Hypothalamus (tissue), 51 donors: ENCODE data around the gene P2RY12.

Experiments used
- DNase-seq, 51 donors: peaks; one replicate each; lab custom pipeline; 2025; lab: John Stamatoyannopoulos, UW

Gene P2RY12

GRCh38 chr3:151350656-151351055 is 33.9 kb downstream of the P2RY12 start:
- no peak for DNase-seq

DNA sequence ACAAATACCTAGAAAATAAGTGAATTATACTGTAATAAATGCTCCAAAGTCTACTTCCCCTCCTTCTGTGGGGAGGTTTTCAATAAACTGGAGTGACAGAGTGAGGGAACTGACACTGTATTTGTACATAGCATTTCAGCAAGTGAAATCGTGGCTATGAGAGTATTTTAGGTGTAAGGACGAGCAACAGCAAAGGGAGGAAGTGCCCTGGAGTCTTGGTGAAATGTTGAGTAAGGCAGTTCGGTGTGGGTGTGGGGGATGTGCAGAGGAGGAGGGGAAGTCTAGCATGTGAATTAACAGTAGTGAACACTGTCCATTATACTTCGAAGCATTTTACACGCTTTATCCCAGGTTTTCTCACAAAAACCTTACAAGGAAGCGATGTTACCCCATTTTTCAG is 37.1 kb downstream of the P2RY12 start:
- DNase-seq: peak in 15 of 51 donors; percentile 4 to 26 (median 12)

DNA sequence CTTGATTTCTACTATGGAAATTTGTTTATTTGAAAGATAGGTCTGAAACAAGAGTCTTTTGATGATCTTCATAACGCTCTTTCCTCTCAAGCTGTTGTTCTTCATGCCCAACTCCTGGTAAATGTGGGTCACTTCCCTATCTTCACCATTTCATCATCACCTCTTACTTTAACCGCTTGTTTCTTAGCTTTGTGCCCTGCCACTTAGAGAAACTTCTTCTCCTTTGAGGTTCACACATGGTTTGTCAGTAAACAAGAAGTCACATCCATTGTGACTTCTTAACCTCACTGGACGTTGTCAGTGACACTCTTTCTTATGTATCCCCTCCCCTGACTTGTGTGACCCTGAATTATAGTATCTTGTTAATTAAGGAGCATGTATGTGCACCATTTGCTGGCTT is 38.3 kb downstream of the P2RY12 start:
- DNase-seq: no peak

DNA sequence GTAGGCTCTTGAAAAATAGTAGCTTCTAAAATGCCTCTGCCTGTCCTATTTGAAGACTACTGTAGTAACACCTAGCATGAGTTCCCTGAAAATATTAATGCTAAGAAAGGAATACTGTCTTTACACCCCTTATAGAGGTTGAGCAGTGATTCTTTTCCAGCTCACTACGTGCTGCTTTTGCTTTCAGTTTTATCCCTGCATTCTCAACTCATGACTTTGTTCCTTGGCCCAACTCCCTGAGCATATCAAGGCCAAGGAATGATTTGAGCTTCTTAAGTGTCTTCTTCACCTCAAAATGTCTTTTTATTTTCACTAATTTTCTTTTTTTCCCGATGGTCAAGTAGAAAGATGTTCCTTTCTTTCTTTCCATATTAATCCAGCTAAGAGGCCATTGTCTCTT is 38.7 kb downstream of the P2RY12 start:
- DNase-seq: no peak

- DNase-seq: no peak
Observed at GRCh38 chr3:151331696-151332095, 52.9 kb downstream of the P2RY12 start.

DNA sequence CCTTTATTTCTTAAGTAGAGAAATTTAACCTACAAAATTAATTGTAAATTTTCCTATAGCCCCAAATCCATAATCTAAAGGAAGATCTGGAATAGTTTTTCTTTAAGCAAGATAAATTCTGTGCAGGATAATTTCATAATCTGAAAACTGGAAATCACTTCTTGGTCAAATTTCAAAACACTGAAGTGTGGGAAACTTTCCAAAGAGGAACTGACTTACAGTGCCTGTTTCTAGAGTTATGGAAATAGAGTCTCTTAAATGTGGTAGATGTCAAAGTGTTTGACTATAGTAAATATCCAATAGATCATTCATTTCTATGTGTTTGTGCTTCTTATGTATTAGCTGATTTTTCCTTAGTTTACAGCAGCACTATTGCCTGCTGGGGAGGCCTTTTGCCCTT is 53.7 kb downstream of the P2RY12 start:
- no peak for DNase-seq

- DNase-seq: no peak
Observed at GRCh38 chr3:151330379-151330778, 54.2 kb downstream of the P2RY12 start.

DNA sequence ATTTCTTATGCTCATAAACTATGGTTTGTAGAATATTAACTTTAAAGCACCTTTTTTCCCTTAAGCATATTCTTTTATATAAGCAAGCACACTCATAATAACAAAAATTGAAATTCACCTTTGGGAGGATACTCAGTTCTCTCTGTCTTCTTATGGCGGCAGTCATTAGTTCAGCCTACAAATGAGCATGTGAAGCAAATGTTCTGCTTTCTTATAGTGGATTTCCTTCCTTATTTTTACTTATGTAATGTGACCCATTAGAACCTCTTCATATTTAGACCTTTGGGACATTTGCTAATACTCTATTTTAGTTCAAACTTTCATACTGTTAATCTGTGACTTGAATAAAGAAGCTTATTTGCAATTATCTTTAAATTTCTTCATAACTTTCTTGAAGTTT is 55.2 kb downstream of the P2RY12 start, which contains the start of gene P2RY13:
Gene P2RY13 (minus strand): TSS at position 187 of the 400 bp plus-strand sequence. CDS start 21 bp downstream, at position 166.
- no peak for DNase-seq

DNA sequence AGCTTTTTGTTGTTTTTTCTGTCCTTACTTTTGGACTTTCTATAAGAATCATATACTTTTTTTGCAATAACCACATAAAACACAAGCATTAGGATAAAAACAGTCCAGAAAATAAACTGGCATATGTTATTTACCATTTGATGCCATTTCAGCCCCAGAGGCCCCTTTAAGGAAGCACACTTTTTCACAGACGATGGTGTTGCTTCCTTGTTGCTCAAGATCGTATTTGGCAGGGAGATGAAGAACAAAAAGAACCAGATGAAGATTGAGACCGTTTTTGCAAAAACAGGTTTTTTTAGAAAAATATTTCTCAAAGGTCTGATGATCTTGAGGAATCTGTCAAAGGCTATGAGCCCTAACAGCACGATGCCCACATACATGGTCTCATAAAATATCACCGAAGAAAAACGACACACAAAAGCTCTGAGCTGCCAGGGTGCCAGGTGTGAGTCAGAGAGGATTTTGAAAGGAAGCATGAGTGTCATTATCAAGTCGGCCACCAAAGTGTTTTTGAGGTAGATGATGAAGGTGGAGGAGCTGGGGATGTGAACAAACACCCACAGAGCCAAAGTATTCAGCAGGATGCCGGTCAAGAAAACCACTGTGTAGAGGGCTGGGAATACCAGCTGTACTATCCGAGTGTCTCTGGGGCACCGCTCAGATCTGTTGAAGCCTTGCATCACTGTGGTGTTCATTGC is 56.1 kb downstream of the P2RY12 start:
- DNase-seq: peak in 3 of 51 donors; percentile 6 to 36 (median 17)

DNA sequence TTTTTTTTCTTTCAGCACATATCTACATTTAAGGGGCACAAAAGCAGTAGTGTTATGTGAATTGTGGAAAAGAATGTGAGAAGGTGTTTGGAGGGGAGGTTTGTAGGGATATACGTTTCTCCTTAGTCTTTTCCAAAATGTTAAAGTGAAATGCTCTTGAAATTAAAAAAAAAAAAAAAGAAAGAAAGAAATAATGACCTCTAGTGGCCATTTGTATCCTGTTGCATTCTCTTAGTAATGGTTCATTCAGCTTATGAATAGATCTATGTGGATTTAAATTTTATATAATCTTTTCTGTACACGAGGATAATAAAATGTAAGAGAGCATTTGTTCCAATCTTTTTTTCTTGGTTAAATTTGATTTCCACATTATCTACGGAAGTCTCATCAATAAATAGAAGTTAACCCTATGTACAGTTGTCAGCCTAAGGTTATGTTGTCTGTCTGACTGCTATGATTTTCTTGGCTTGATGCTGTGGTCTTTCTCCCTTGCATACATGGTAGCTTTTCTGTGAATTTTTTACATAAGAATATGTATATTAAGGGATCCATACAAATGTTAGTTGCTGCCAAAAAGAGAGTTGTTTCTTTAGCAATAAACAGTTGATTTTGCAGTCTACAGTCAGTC is 56.9 kb downstream of the P2RY12 start:
- DNase-seq: no peak

- no peak for DNase-seq
Observed at GRCh38 chr3:151322511-151322910, 62.0 kb downstream of the P2RY12 start.

GRCh38 chr3:151321526-151321925 is 63.0 kb downstream of the P2RY12 start:
- no peak for DNase-seq

- DNase-seq: no peak
Observed at GRCh38 chr3:151320131-151320530, 64.4 kb downstream of the P2RY12 start.

DNA sequence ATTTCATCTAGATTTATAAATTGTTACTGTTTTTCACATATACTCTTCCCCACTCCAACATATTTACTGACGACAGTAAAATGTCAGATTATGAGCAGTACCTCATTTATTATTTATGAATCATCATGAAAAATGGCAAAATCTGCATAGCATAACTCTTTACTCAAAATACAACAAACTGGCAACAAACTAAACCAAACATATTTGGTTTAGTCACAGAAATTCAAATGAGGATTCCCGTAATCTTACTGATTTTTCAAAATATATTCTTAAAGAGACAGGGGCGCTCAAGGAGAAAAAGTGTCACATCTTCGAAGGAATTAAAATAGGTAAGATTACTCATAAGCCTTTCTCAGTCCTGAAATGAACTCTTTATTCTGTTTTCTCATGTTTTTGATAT is 64.9 kb downstream of the P2RY12 start:
- DNase-seq: no peak

GRCh38 chr3:151318991-151319390 is 65.6 kb downstream of the P2RY12 start:
- DNase-seq: no peak

- DNase-seq: no peak
Observed at GRCh38 chr3:151318313-151318712, 66.2 kb downstream of the P2RY12 start.

DNA sequence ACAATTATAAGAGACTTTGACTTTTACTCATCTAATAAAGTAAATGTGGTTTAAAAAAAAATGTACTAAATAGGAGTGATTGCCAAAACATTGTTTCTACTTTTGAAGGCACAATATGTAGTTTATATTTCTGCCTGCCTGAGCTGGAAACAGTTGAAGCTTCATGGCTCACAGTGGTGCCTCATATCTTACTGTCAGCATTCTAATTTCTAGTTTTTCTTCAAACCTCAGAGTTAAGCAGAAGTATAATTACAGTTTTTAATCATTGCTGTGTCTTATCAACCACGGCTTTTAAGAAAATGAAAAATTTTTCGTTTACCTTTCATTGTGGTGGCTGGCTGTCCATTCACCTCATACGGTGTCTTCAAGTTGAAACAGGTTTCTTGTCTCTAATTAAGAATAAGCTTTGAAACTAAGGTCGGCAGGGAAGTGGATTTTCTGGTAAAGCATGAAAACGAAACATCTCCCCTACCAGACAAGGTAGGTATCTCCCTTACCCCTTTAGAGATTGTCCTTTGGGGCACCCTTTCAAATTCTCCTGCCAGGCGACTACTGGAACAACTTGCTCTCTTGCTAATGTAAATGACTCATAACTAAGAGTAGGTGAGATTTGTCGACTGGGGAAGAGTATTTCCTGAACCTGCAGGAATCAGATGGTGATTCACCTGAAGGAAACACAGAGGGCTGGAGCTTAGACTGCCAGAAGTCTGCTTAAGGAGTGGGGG is 68.1 kb downstream of the P2RY12 start, which contains the start of gene GPR87:
Gene GPR87 (minus strand): TSS at position 554 of the 725 bp plus-strand sequence. CDS start 16,720 bp downstream, outside the sequence.
- DNase-seq: peak in 1 of 51 donors; percentile 24

GRCh38 chr3:151315846-151316245 is 68.7 kb downstream of the P2RY12 start:
- DNase-seq: no peak

DNA sequence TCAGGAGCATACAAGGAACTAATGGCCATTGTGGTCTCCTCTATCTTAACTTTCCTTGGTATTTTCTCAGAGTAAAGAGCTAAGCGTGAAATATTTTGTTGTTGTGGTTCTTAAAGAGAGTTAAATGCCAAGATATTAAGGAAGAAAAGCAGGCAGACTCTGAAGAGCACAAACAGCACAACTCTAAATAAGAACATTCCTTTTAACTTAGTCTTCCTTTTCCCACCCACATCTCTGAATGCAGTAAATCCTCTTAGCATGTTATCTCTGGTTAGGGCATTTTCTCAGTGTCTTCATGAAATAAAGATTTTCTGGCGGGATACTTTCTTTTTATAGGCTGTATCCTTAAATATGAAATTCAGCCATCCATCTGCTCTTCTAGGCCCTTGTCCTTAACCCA is 69.4 kb downstream of the P2RY12 start:
- no peak for DNase-seq

GRCh38 chr3:151314593-151314992 is 70.0 kb downstream of the P2RY12 start:
- DNase-seq: no peak

- no peak for DNase-seq
Observed at GRCh38 chr3:151314137-151314536, 70.4 kb downstream of the P2RY12 start.

GRCh38 chr3:151312972-151313371 is 71.6 kb downstream of the P2RY12 start:
- DNase-seq: no peak
